ENCODE data around the gene HEBP1.

HEBP1 gene

GRCh38 chr12:12986775-12987331 is 13.2 kb downstream of the HEBP1 start:
- DNase-seq, result no peak

DNA sequence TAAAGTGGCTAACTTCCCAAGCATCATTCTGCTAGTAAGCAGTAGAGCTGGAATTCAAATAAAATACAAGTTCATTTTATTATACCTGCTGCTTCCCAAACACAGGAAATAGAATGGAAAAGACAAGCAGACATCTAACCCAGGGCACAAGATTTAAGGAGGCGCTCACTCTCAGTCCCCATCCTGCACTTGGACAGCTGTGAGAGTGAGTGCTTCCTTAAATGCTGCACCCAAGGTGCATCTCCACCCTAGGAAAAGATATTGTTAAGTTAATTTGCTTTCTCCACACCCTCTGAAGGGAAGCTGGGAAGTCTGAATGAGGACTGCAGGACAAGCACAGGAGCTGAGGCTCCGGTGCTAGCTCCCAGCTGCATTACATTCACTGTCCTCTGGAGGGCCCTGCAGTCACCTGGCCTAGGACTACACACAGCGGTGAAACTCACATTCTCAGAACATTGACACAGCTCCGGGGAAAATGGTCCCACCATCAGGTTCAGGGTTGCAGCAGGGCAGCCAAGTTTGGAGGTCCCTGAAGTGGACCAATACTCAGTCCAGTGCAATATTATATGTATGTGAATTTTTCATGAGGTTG is 14.2 kb downstream of the HEBP1 start:
- DNase-seq, result peak; percentile 18

DNA sequence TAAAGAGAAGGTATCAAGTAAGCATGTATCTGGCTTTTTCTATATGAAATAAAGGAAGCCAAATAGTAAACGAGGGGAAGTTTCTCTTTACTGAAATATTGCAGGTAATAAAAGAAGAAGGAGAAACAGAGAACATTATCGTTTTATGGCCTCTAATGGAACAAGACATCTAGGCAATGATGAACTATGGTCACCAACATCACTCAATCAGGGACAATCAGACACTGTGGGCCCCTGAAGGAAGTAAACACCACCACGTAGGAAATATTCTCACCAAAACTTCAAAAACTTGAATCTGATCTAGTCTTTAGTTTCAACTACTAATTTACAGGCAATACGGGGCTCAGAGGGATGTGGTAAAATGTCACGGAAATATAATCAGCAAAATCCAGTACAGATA is 15.9 kb downstream of the HEBP1 start:
- DNase-seq, result no peak

- peak; percentile 25 for DNase-seq
Measured at GRCh38 chr12:12983420-12984035, 16.5 kb downstream of the HEBP1 start.

GRCh38 chr12:12982331-12982730 is 17.7 kb downstream of the HEBP1 start:
- DNase-seq, result no peak

- DNase-seq, result no peak
Measured at GRCh38 chr12:12979731-12980259, 20.3 kb downstream of the HEBP1 start.

DNA sequence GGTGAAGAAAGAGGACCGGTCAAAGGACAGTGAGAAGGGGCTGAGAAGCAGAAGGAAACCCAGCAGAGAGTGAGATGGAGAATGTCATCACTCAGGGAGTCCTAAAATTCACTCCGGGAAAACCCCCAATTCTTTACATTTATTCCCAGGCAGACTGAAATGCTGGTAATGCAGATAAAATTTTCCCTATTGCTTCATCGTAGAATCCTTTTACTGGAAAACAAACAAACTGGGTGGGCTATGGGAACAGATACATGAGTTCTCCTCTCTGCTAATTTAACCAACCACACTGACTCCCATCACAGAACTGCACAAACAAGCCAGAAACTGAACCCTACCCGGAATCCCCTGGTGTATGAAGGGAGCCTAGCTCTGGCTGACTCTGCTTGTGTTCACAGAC is 20.9 kb downstream of the HEBP1 start:
- DNase-seq, result no peak

GRCh38 chr12:12977231-12977630 is 22.8 kb downstream of the HEBP1 start:
- no peak for DNase-seq

- DNase-seq, result no peak
Measured at GRCh38 chr12:12976366-12976765, 23.7 kb downstream of the HEBP1 start.

GRCh38 chr12:12975322-12976077 is 24.6 kb downstream of the HEBP1 start:
- DNase-seq, result no peak

GRCh38 chr12:12974211-12974610 is 25.9 kb downstream of the HEBP1 start:
- no peak for DNase-seq

DNA sequence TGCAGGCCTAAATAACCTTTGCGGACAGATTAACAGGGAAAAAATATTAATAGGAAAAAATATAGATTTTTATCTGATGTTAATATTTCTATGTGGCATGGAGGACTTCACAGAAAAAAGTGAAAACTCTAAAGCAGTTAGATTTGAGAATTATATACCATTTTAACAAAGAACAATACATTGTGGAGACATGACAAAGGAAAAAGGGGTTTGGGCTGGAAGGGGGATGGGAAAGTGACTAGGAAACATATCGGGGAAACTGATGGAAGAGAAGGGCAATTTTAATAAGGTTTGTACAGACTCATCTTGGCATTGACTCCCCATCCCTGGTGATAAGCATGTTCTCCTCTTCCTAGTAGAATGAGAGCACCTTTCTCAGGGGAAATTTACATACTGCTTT is 27.0 kb downstream of the HEBP1 start:
- DNase-seq, result no peak

GRCh38 chr12:12965836-12966235 is 34.2 kb downstream of the HEBP1 start:
- DNase-seq, result no peak

DNA sequence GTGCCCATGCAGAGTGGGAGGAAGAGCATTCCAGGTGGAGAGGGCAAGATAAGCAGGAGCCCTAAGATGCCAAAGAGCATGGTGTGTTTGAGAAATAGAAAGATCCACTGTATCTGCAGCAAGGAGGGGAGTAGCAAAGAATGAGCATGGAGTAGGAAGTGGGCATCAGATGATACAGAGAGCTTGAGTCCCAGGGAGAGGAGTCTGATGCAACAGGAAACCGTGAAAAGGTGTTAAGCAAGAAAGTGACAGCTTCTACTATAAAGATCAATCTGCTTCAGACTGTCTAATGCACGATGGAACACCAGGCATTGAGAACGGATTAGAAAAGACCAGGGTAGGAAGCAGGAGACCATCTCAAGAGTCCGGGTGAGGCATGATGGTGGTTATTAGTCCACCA is 35.8 kb downstream of the HEBP1 start:
- DNase-seq, result no peak

DNA sequence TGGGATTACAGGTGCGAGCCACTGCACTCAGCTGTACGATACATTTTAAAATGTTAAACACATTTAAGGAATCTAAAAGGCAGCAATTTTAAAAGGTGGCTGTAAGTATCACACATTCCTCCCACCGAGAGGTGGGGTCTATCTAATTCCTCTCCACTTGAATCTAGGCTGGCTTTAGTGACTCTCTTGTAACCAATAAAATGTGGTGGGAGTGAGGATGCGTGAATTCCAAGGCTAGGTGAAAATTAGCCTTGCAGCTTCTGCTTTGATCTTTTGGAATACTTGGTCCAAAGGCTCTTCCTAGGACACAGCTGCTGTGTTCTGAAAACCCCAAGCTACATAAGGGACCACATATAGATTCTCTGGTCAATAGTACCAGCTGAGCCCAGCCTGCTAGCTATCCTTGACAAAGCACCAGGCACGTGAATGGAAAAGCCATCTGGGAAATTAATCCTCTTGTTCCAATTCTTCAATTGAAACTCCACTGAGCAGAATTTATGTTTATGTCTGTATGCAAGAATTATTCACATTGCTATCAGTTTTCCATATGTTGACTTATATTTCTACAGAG is 39.3 kb downstream of the HEBP1 start:
- no peak for DNase-seq

DNA sequence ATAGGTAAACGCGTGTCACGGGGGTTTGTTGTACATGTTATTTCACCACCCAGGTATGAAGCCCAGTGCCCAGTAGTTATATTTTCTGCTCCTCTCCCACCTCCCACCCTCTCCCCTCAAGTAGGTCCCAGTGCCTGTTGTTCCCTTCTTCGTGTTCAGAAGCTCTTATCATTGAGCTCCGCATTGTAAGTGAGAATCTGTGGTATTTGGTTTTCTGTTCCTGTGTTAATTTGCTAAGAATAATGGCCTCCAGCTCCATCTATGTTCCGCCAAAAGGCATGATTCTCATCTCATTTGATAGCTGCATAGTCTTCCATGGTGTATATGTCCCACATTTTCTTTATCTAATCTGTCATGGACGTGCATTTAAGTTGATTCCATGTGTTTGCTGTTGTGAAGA is 41.2 kb downstream of the HEBP1 start:
- no peak for DNase-seq

GRCh38 chr12:12954878-12955625 is 45.0 kb downstream of the HEBP1 start:
- DNase-seq, result no peak

- no peak for DNase-seq
Measured at GRCh38 chr12:12954356-12954755, 45.7 kb downstream of the HEBP1 start.

DNA sequence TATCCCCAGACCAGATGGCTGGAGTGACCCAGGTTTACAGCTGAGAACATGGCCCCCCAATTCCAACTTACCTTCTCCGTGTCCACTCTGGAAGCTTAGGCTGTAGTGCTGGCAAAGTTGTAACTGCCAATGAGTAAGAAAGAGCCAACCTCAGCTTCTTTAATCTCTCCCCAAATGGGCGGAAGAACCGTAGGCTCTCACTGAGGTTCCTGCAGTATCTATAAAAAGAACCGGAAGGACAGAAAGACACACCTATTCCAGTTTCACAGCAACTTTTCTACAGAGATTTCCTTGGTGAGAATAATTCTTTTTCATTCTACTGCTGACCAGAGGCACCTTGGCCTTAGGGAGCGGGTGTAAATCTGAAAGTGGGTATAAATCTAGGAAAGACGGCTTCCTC is 48.0 kb downstream of the HEBP1 start, which contains the start of gene GPRC5D:
GPRC5D (minus strand) TSS at position 135 of the 400 bp plus-strand sequence. CDS start 1,786 bp downstream, outside the sequence.
- no peak for DNase-seq

GRCh38 chr12:12951504-12951903 is 48.6 kb downstream of the HEBP1 start:
- no peak for DNase-seq

GRCh38 chr12:12947902-12948301 is 52.2 kb downstream of the HEBP1 start:
- no peak for DNase-seq

DNA sequence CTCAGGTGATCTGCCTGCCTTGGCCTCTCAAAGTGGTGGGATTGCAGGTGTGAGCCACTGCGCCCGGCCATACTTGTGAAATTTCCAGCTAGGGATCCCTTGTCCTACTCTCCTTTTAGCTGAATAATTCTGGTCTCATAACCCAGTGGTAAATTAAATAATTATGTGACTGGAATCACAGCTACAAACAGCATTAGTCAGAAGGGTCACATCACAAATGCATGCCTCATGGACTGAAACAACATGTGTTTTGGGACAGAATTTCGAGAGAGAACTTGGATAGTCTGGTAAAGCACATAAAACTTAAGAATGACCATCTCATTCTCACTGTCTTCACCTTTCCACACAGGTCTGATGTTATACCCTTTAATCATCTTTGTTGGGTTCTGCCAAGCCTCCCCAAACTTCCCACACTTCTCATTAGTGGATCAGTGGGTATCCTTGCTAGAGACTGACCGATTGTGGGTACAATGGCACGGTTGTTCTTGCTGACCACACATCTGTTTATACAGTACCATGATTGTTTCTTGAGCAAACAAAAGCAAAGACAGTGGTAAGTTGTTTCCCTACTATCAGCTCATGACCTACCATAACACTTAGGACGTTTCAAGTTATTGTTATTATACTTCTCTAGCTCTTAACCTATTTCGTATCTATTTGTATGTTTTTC is 53.2 kb downstream of the HEBP1 start:
- no peak for DNase-seq

Measured in CD4-positive, alpha-beta T cell treated with Interleukin-10 for 1 hour (primary cell).